Measurements from ENCODE around the gene DRGX.

DRGX gene

DNA sequence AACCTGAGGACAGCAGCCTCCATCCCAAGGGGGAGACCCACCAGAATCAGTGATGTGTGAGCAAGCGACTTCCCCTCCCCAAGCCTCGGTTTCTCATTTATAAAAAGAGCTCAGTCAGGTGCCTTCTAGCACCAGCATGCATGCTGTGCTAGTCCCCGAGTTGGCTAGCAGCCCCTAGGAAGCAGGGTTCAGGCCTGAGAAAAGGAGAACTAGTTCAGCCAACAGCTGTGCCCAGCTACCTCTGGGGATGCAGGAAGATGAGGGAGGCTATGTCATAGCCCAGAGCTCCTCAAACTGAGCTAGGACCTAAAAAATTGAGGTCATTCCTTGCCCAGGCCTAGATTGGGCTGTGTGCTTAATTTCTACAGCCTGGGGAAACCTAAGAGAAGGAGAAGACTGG, 13.7 kb downstream of the DRGX start:
- DNase-seq (ENCODE audit: low read depth) = no peak

DNA sequence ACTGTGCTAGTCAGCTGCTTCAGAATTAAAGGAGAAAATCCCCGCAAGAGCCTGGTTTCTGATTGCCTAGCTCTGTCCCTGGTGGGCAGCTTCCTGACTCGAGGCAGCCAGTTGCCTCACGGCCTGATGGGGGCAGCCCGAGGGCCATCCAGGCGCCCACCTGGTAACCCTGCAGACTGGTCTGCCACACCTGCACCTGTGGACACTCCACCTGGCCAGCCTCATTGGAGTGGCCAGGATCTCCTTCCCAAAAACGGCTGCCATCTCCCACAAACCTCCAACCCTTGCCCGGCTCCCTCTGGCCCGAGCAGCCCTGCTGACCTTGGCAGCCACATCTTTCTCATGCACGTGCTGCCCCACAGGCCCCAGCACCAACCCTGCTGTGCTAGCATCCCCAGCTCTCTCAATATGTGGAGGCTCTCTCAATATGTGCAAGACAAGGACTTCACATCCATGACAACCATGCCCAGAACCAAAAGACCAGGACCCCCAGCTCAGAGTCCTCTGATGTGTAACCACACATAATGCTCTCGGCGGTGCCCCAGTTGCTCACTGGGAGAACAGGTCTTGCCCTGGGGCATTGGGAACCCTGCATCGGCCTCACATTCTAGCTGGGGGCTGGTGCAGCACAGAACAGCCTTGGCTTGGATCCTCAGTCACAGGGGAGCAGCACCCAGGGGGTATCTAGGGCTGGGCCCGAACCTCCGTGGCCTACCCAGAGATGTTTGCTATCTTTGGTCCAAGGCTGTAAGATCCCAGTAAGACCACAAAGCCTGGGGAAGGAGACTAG, 14.6 kb downstream of the DRGX start:
- DNase-seq (ENCODE audit: low read depth) = no peak

DNA sequence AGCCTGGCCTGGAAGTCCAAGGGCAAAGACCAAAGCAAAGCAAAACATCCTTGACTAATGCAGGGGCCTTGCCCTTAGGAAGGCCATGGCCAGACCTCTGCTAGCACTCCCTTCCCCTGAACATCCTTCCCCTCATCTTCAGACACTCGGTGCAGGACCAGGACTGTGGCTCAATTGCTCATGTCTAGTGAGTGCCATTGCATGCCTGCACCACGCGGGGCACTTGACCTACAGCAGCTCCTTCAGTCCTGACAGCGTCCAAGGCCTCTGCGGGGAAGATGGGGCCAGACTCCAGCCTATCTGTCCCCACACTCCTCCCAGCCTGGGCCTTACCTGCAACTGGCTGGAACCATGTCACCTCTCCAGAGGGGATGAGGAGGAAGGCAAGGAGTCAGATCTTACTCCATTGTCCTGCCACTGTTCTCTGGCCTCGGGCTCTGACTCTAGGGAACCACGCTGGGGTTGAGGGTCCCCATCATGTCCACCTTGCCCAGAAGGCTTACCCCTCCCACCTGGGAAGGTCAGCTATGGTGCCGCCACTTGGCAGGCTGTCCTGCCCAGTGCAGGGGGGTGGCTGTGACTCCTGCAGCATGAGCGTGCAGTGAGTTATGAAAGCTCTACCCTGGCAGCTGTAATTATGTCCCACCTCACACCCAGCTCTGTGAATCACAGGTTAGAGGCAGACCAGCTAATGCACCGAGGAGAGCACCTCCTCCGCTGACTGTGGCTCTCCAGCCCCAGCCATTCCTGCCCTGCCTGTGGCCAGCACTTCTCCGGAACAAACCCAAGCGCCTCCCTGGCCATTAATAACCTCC, 16.1 kb downstream of the DRGX start:
- DNase-seq (ENCODE audit: low read depth) = no peak

DNA sequence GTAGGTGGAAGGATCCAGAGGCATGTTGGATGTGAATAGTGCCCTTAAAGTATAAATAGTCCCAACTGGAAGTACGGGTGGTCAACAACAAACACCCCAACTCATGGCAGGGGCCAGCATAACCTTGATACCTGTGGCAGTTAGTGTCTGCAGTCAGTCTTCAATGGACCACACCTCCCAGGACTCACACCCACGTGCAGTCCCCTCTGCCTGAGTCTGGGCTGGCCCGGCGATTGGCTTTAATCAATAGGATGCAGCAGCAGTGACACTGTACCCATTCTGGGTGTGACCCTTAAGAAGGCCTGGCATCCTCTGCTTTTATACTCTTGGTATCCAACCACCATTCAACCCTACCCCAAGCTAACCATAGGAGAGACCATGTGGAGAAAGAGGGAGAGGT, 18.6 kb downstream of the DRGX start:
- no peak for DNase-seq (ENCODE audit: low read depth)

DNA sequence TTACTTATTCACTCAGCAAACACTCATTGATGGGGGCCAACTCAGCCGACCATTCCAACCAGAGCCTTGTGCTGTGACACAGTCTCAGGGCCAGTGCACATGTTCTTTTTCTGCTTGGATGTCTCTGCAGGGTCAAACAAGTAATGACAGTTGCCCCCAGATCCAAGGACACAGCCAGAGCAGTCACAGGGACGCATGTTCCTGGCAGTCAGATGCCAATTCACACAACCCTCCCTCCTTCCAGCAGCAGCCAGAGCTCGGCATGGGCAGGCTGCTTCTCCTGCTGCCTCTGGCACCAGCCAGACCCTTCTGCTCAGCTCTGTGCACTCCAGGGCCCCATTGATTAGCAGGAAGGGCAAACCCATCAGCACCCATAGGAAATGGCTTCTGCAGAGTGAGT, 20.3 kb downstream of the DRGX start:
- DNase-seq (ENCODE audit: low read depth) = no peak

DNA sequence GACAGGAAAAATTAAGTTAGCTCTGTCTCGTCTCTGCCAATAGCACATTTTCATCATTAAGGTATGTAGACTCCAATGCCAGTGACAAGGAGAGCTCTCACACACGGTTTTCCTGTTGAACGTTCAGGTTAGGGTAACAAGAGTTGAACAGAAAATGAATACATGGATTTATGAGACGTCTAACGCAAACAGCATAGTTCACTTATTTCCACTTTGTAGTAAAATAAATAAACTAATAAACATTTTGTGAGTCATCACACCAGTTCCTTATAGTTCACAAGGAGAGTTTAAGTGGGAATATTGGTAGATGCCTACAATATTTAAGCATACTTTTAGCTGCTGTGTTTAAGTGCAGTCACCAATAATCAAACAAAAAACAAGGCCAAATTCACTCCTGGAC, 21.1 kb downstream of the DRGX start:
- DNase-seq (ENCODE audit: low read depth) = no peak

DNA sequence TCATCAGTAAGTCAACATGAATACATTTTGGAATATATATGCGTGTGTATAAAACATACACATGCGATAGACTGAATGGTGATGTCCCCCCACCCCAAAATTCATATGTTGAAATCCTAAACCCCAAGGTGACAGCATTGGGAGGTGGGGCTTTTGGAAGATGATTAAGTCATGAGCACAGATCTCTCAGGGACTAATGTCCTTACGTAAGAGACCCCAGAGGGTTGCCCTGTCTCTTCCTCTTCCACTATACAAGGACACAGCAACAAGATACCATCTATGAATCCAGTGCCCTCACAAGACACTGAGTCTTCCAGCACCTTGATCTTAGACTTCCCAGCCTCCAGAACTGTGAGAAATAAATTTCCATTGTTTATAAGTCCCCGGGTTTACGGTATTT, 22.5 kb downstream of the DRGX start:
- DNase-seq (ENCODE audit: low read depth) = no peak

DNA sequence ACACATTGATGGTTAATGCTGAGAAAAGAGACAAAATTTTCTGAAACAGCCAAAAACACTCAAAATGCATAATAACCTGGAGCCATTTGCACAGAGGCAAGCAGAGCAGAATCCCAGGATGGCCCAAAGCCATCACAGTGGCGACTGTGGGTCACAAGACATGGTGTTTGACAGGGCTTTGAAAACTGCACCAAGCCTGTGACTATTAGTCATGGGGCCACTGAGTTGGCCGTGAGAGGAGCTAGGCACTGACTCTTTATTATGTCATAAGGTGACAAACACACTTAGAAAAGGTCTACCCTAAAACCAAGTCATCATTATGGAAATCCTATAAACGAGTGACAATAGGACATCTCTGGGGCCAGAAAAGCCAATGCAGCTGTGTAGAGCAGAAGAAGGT, 23.9 kb downstream of the DRGX start:
- no peak for DNase-seq (ENCODE audit: low read depth)

DNA sequence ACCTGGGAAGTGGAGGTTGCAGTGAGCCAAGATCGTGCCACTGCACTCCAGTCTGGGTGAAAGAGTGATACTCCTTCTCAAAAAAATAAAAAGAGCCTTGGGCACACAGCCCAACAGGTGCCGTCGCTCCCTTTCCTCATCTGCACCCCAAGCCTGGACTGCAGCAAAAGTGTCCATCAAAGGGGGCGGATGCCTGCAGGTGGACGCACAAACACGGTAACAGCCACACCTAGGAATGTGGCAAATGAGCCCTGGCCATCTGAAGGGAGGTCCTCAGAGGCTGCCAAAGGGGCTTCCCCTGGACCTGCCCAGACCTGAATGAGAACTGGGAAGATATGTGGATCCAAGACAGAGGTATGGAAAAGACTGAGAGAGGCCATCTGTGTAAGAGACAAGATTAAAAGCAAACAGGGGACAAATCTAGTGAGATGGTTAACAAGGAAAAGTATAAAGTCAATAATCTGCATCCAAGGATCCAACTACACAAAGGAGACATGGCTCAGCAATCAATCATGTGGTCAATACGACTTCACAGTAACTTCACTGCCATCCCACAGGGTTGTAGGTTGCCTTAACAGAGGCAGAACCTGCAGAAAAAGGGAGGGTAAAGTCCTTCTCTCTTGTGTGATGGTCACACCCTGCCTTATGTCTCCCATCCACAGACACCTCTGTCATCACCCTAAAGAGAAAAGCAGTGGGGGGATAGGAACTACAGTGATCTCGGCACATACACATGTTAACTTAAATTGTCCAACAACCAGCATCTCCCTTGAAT, 25.4 kb downstream of the DRGX start:
- no peak for DNase-seq (ENCODE audit: low read depth)

DNA sequence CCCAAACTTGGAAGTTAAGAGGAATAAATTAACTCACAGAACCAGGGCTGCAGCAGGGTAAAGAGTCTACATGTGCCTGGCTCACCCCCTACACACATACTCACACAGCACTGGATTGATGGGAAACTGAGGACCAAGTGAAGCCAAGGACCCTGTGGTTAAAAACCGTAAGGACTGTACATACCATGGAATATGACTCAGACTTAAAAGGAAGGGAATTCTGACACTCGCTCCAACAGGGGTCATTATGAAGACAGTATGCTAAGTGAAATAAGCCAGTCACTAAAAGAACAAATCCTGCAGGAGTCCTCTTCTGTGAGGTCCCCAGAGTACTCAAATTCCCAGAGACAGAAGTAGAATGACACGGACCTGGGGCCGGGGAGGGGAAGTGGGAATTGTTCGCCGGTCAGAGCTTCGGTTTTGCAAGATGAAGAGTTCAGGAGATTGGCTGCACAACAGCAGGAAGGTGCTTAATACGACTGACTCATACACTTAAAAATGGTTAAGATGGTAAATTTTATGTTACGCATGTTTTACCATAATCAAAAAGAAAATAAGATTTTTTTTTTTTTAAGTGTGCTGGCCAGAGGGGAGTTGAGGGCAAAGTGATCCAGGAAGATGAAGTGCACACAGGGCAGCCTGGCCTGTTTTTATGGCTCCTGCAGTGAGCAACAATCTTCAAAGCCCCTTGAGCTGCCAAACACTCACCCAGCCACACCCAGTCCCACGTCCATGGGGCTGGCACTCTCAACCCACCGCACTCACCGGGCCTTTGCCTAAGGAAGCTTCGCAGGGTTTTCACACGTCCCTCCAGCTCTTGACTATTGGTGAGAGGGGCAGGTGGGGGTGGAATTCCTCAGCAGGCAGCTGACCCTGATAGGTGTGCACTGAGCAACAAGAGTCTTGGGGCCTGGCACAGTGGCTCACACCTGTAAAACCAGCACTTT, 26.4 kb downstream of the DRGX start:
- DNase-seq (ENCODE audit: low read depth) = no peak

DNA sequence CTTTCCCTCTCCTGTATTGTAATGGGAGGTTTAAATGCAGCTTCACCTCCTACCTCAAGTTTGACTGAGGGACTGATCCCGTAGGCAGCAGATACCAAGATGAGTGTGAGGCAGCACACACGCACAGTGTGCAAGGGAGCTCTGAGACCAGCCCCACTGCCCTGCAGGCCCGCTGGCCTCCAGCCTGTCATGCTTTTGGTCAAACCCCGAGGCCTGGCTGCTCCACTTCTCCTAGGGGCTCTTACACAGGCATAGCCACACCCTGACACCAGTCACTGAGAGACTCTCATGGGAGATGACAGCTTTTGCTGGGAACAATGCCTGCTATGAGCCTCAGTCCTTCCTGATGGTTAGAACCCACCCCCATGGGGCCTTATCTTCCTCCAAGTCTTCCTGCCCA, 27.6 kb downstream of the DRGX start:
- DNase-seq (ENCODE audit: low read depth) = no peak

DNA sequence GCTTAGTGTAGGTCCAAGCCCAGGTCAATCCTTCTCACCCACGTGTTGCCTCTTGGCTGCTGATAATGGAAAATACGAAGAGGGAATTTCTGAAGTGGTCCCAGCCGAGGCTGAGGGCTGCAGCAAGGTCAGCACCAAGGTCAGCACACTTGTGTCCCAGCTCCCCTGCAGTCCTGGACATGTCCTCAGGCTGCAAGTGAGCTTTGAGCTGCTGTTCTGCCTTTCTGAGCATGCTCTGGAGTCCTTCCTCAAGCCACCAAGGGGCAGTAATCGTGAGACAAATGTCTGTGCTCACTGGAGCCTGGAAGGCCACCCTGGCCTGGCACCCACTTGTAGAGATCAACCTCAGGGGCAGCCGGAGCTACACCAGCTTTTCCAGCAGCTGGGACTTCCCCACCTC, 28.3 kb downstream of the DRGX start:
- no peak for DNase-seq (ENCODE audit: low read depth)

DNA sequence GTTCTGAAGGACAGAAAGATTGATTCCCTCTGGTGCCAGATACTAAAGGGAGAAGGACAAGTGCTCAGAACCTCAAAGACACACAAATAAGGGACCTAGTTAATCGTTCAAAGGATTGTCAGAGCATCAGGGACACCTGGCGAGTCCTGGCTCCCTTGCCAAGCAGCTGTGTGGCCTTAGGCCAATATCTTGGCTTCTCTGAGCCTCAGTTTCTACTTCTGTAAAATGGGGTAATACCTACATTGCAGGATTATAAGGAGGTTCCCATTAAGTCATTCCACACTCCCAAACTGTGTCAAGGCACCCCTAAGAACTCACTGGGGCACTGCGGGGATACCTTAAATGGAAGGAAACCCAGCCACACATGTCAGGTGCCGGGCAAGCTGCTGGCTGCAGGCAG, 29.4 kb downstream of the DRGX start:
- DNase-seq (ENCODE audit: low read depth) = no peak

DNA sequence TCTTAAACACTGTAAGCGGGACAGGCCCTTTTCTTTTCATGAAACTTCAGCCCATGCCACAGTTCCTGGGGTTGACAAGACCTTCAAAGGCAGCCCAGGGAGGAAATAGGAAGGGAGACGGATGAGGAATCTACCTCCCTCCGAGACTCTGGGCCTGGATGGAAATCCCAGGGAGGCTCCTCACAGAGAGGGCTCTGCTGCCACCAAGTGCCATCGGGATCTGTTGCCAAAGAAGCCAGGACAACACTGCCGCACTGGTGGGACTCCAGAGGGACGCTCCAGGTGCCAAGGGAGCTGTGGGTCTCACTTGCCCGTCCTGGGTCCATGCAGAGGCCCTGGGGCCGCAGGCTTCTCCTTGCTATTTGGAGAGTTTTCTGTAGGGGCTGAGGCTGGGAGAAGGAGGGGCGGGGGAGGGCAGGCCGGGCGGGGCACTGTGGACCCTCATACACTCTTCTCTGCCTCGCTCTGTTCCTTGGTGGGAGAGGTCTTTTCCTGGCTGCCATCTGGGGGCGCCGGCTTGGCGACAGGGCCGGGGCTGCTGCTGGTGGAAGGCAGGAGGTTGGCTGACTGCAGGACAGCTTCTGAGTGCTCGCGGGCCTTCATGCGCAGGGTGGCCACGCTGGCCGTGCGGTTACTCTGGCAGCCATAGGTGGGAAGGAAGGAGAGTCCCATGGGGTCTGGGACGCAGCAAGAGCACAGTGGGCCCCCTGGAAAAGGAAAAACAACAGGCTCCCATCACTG, 30.0 kb downstream of the DRGX start:
- no peak for DNase-seq (ENCODE audit: low read depth)

DNA sequence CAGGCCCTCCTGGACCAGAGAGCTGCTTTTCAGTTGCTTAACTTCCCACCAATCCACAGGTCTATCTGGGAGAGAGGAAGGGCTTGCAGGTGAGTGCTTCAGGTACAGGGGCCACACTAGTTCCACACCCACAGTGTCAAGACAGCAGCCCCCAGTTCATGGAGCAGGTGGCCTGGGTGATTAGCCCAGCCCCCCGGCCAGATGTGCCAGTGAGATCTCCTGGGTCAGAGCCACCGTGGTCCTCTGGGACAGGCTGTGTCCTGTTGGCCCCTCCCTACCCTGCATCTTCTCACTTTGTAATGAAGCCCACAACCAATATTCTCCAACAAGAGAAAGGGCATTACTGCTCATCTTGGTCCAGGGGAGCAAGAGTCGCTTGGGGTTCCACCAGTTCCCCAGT, 30.6 kb downstream of the DRGX start:
- no peak for DNase-seq (ENCODE audit: low read depth)

DNA sequence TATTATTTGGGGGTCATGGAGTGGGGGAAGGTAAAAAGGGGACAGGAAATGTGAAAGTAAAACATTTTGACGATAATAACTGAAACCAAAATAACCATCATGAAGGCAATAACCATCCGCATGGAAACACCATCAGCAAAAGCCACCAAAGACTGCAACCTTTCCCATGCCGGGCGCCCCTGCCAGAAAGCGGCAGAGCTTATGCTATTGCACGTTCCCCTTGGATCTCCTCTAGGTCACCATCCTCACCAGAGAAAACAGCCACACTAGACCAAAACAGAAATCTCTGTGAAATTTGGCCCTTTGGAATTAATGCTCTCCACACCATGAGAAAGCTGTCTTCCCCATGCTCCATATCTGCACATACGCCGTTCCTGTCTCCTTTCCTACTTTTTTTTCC, 31.1 kb downstream of the DRGX start:
- DNase-seq (ENCODE audit: low read depth) = no peak

DNA sequence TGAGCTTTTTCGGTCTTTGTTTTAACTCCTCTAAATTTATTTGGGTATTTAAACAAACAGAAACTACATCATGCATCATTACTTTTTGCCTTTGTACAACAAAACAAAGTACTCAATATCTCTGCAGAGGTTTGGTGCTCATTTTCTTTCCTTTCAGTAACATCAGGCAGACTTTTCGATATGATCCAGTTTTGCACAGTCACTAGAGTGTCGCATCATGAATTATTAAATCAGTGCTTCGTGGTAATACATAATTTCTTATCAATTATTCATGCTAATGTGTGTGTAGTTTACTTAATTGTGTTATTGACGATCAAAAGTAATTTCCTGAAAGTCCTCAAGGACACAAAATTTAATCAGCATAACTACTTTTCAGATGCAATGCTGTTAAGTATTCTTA, 31.8 kb downstream of the DRGX start:
- DNase-seq (ENCODE audit: low read depth) = no peak

DNA sequence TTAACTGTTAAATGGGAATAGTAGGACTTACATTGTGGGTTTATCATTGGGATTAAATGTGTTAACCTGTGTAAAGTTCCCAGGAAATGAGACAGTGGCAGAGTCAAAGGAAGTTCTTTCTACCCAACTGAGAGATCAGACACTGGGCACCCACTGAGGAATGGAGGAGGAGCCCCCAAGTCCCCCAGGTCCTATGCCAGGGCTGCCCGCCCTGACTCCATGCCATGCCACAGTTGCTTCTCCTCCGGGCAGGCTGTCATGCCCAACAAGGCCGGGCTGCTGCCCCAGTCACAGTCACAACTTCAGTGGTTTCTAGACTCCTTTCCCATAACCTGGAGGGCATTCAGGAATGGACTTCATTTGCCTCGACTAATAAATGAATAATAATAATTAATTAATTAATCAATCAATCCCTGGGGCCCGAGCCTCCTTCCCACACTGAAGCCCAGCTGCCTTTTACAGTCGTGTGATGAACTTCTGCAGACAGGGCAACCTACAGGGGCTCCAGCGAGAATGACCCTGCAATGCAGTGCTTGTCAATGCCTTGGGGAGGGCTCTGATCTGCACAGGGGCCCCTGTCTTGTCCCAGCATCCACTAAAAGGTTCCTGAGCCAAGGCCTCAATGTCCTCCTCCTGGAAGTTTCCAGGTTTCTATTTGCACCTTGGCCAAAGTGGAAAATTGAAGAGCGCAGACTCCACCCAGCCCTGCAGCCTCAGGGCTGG, 32.4 kb downstream of the DRGX start:
- DNase-seq (ENCODE audit: low read depth) = no peak

DNA sequence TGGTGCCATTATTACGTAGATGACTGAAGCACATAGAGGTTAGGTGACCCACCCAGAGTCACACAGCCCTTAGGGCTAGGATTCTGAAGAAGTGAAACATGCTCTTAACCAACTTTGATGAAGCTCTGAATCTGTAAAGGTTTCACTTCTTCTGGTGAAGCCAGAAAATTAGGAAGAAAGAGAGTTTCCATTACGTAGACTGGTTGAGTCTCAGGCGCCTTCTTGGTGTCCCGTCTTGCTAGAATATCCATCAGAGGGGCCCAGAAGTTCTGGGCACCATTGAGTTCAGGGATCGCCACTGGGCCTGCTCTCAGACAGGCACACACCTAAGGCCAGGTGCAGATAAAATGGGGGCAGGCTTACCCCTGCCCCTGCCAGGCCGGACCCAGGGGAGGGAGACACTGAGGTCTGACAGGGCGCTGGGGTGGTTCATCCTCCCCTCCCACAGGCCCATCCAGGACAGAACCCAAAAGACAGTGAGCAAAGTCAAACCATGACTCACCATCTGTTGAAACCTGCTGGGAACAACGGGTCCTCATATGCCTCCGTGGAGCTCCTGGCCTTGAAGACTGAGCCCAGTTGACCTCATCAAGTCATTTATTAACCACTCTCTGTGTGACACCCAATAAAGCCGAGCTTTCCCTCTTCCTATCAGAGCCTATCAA, 33.2 kb downstream of the DRGX start:
- no peak for DNase-seq (ENCODE audit: low read depth)
